Measurements from ENCODE around the gene TTLL7. TPM values are rescaled to one million over a fixed set of nuclear protein-coding genes. Genes with fewer than 3 reads are reported as not detected.

Gene TTLL7
- total and polyA plus RNA-seq, 10 donors: 0.59 to 4.8 (median 3.0) TPM

DNA sequence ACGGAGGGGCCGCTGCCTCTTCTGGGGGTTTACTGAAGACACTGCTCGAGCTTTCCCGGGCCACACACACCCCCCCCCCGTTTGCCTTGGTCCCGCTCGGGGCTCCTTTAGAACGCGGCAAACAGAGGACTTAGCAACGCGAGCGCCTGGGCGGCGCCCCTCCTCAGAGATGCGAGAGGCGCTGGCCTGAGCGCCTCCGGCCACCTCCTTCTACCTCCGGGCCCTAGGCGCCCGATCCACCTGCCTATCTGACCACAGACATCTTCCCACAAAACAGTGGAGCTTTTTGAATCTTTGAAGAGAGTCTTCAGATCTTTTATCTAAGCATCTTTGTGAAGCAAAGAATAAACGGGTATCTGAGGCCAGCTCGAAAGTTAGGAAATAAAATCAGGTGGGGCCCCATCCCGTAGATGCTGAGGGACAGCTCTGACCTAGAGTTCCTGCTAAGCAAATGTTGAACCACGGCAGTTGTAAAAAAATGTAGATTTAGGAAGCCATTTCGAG is 436 bp upstream of the TTLL7 start:
- Histone ChIP-seq H3K27me3 (replicated peaks in 1 of 7) (peaks cover 0 to 67% (median 18%) of the 10 kb centered on the region in 7 donors), H3K4me3 (peak overlapping the region; percentile 62 to 86 (median 69)), H3K4me1 (peaks cover 0 to 19% (median 14%) of the 10 kb centered on the region in 6 donors), H3K36me3 (no peaks in the 10 kb centered on the region), H3K27ac (peak overlapping the region in 6 of 8 donors; percentile 17 to 67 (median 36)), H3K9me3 (no peaks in the 10 kb centered on the region)
- DNase-seq: peak; percentile 85
- 1 to 2% (median 1%) methylated on average over 18 to 26 of the region's 26 CpGs for WGBS, 5 donors
- intact Hi-C loops (cut with DNase I; ENCODE audit: low total_unique reads): no loop called here
- no peak for TF ChIP-seq POLR2AphosphoS5 (IDR thresholded peaks at IDR 0.05)
- TF ChIP-seq, protein P1, sequence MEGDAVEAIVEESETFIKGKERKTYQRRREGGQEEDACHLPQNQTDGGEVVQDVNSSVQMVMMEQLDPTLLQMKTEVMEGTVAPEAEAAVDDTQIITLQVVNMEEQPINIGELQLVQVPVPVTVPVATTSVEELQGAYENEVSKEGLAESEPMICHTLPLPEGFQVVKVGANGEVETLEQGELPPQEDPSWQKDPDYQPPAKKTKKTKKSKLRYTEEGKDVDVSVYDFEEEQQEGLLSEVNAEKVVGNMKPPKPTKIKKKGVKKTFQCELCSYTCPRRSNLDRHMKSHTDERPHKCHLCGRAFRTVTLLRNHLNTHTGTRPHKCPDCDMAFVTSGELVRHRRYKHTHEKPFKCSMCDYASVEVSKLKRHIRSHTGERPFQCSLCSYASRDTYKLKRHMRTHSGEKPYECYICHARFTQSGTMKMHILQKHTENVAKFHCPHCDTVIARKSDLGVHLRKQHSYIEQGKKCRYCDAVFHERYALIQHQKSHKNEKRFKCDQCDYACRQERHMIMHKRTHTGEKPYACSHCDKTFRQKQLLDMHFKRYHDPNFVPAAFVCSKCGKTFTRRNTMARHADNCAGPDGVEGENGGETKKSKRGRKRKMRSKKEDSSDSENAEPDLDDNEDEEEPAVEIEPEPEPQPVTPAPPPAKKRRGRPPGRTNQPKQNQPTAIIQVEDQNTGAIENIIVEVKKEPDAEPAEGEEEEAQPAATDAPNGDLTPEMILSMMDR (IDR thresholded peaks at IDR 0.05 in 8 of 11, conservative IDR thresholded peaks at IDR 0.05 in 3 of 11): no peak
- TF ChIP-seq POLR2A (IDR thresholded peaks at IDR 0.05): no peak

DNA sequence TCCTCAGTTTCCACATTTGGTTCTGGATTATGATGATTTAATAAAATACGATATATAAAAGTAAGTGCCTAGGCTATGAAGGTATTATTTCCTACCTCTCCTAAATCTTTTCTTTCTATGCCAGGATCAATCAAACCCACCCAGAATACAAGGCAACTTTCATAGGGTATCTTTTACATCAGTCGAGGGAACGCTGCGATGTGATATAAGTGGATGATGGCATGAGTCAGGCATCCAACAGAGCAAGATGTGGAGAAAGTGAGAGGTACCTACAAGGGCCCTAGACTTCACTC is 781 bp downstream of the TTLL7 start:
- Histone ChIP-seq H3K4me1 (peaks cover 0 to 19% (median 14%) of the 10 kb centered on the region in 6 donors), H3K27ac (no peak overlapping the region), H3K27me3 (replicated peaks in 1 of 7) (peaks cover 0 to 63% (median 18%) of the 10 kb centered on the region in 7 donors), H3K4me3 (peak overlapping the region in 7 of 8 donors; percentile 62 to 86 (median 69)), H3K9me3 (no peaks in the 10 kb centered on the region), H3K36me3 (no peaks in the 10 kb centered on the region)
- WGBS, 5 donors: 60 to 75% (median 66%) methylated on average over 4 of the region's 4 CpGs
- intact Hi-C loops (cut with DNase I; ENCODE audit: low total_unique reads): no loop called here
- TF ChIP-seq, protein P1 (IDR thresholded peaks at IDR 0.05 in 8 of 11, conservative IDR thresholded peaks at IDR 0.05 in 3 of 11): no peak
- TF ChIP-seq POLR2AphosphoS5 (IDR thresholded peaks at IDR 0.05) (no peak), POLR2A (IDR thresholded peaks at IDR 0.05) (no peak)
- DNase-seq: no peak

DNA sequence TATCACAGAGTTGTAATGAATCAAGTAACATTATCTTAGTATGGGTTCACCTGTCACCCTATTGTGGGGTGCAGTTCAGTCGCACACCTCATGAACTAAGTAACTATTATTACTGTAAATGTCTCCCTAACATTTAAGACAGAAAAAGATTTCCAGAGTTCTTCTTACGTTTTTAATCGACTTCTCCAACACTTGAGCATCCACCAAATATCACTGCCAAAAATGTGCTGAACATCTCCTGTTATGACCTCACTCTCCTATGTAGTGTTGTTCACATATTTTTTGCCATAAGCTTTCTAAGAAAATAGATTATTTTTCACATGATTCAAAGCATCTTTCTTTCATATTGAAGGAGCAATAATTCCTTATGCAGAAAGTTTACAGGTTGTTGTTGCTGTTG is 1.3 kb downstream of the TTLL7 start:
- no peak for DNase-seq
- H3K36me3 ChIP-seq: no peaks in the 10 kb centered on the region
- no peaks in the 10 kb centered on the region for H3K9me3 ChIP-seq
- 79 to 93% (median 86%) methylated on average over 3 of the region's 3 CpGs for WGBS, 5 donors
- H3K27me3 ChIP-seq (replicated peaks in 1 of 7): peaks cover 0 to 63% (median 18%) of the 10 kb centered on the region in 7 donors
- no peak overlapping the region for H3K4me3 ChIP-seq
- TF ChIP-seq POLR2A (IDR thresholded peaks at IDR 0.05): no peak
- TF ChIP-seq, protein P1 (IDR thresholded peaks at IDR 0.05 in 8 of 11, conservative IDR thresholded peaks at IDR 0.05 in 3 of 11): no peak
- no peak for TF ChIP-seq POLR2AphosphoS5 (IDR thresholded peaks at IDR 0.05)
- intact Hi-C loops (cut with DNase I; ENCODE audit: low total_unique reads): no loop called here
- no peak overlapping the region for H3K27ac ChIP-seq
- H3K4me1 ChIP-seq: peaks cover 0 to 19% (median 14%) of the 10 kb centered on the region in 6 donors

DNA sequence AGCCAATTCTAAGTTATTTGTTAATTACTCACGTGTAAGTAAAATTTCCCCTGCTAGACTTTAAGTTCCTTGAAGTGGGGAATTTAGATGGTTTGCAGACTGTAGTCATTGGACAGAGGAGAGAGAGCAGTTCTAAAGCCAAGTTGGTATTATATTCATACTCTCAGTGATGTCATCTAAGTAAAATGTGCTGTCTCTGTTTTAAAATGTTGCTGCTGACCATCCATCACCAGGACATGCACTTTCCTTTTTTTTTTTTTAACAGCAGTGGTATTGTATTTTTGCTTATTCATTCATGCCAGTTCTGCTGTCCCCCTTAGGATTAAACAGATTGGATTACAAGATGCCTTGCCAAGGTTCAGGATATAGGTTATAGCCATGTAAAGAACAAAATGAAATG is 2.3 kb downstream of the TTLL7 start:
- H3K36me3 ChIP-seq: no peaks in the 10 kb centered on the region
- no peaks in the 10 kb centered on the region for H3K9me3 ChIP-seq
- intact Hi-C loops (cut with DNase I; ENCODE audit: low total_unique reads): no loop called here
- peaks cover 0 to 19% (median 14%) of the 10 kb centered on the region in 6 donors for H3K4me1 ChIP-seq
- DNase-seq: no peak
- no peak overlapping the region for H3K27ac ChIP-seq
- H3K4me3 ChIP-seq: no peak overlapping the region
- WGBS, 5 donors: 36 to 53% (median 46%) methylated on average over 1 of the region's 1 CpG
- TF ChIP-seq, protein P1 (IDR thresholded peaks at IDR 0.05 in 8 of 11, conservative IDR thresholded peaks at IDR 0.05 in 3 of 11): no peak
- TF ChIP-seq POLR2AphosphoS5 (IDR thresholded peaks at IDR 0.05) (no peak), POLR2A (IDR thresholded peaks at IDR 0.05) (no peak)
- H3K27me3 ChIP-seq (replicated peaks in 1 of 7): peaks cover 0 to 55% (median 18%) of the 10 kb centered on the region in 7 donors
